ENCODE results near the gene ADAR. TPM values are rescaled to one million over a fixed set of nuclear protein-coding genes. Genes with fewer than 3 reads are reported as not detected.
A peak's percentile ranks its signal among the peaks of the same experiment; 100 is the strongest.

Gene ADAR
- total RNA-seq, 1 experiment from 2014 or later: 221 TPM

DNA sequence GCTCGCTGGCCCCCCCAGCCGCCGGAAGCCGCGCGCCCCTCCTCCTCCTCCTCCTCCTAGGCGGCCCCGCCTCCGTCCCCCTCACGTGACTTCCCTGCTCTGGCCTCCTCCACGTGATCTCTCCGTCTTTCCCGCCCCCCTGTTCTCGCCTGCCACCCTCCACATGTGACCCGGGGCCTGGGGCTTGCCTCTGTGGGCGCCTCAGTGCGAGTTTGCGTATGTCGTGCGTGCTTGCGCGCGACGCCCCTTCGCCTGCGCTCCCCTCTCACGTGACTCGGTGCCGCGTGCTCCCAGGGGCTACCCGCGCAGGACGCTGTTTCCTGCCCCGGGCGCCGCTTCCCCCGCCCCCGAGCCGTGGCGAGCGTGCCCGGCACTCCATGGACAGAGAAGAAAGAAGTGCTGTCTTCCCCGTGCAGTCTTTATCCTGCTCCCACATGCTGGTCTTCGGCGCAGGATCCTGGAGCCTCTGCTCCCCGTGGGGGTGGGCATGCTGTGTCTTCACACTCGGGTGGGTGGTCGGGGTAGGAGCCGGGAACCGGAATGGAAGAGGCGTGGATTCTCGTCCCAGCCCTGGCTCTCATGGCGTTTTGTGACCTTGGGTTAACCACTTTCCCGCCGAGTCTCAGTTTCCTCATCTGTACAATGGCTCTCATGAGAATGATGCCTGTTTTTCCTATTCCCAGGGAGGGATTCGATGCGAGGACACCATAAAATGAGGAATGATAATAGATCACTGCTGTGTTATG is 49.1 kb downstream of the ADAR start (continued):
- TF ChIP-seq ZNF416 (CRISPR knock-in tag; IDR thresholded peaks at IDR 0.05): no peak
- TF ChIP-seq TCF7 (CRISPR knock-in tag; IDR thresholded peaks at IDR 0.05; ENCODE audit: low read depth): peak; percentile 91
- TF ChIP-seq, protein P1, sequence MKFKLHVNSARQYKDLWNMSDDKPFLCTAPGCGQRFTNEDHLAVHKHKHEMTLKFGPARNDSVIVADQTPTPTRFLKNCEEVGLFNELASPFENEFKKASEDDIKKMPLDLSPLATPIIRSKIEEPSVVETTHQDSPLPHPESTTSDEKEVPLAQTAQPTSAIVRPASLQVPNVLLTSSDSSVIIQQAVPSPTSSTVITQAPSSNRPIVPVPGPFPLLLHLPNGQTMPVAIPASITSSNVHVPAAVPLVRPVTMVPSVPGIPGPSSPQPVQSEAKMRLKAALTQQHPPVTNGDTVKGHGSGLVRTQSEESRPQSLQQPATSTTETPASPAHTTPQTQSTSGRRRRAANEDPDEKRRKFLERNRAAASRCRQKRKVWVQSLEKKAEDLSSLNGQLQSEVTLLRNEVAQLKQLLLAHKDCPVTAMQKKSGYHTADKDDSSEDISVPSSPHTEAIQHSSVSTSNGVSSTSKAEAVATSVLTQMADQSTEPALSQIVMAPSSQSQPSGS (CRISPR knock-in tag; IDR thresholded peaks at IDR 0.05; ENCODE audit: borderline replicate concordance, low read depth): peak; percentile 86; the same call in 1 of the 2 replicates
- TF ChIP-seq, protein P2, sequence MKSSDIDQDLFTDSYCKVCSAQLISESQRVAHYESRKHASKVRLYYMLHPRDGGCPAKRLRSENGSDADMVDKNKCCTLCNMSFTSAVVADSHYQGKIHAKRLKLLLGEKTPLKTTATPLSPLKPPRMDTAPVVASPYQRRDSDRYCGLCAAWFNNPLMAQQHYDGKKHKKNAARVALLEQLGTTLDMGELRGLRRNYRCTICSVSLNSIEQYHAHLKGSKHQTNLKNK (CRISPR knock-in tag; IDR thresholded peaks at IDR 0.05): no peak
- peak; percentile 99 for TF ChIP-seq ETV6 (CRISPR knock-in tag; IDR thresholded peaks at IDR 0.05)
- TF ChIP-seq ZNF423 (CRISPR knock-in tag; IDR thresholded peaks at IDR 0.05): peak; percentile 68
- TF ChIP-seq FOXP1 (CRISPR knock-in tag; IDR thresholded peaks at IDR 0.05; ENCODE audit: borderline replicate concordance): peak; percentile 99
- TF ChIP-seq, protein P3, sequence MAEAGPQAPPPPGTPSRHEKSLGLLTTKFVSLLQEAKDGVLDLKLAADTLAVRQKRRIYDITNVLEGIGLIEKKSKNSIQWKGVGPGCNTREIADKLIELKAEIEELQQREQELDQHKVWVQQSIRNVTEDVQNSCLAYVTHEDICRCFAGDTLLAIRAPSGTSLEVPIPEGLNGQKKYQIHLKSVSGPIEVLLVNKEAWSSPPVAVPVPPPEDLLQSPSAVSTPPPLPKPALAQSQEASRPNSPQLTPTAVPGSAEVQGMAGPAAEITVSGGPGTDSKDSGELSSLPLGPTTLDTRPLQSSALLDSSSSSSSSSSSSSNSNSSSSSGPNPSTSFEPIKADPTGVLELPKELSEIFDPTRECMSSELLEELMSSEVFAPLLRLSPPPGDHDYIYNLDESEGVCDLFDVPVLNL (CRISPR knock-in tag; IDR thresholded peaks at IDR 0.05; ENCODE audit: borderline replicate concordance, low read depth): peak; percentile 83
- peak; percentile 99 for TF ChIP-seq NFE2L1 (CRISPR knock-in tag; IDR thresholded peaks at IDR 0.05)
- TF ChIP-seq, protein P4, sequence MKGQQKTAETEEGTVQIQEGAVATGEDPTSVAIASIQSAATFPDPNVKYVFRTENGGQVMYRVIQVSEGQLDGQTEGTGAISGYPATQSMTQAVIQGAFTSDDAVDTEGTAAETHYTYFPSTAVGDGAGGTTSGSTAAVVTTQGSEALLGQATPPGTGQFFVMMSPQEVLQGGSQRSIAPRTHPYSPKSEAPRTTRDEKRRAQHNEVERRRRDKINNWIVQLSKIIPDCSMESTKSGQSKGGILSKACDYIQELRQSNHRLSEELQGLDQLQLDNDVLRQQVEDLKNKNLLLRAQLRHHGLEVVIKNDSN (CRISPR knock-in tag; IDR thresholded peaks at IDR 0.05): peak; percentile 99
- no peak for TF ChIP-seq MXD4 (CRISPR knock-in tag; IDR thresholded peaks at IDR 0.05; ENCODE audit: borderline replicate concordance)
- TF ChIP-seq, protein P5, sequence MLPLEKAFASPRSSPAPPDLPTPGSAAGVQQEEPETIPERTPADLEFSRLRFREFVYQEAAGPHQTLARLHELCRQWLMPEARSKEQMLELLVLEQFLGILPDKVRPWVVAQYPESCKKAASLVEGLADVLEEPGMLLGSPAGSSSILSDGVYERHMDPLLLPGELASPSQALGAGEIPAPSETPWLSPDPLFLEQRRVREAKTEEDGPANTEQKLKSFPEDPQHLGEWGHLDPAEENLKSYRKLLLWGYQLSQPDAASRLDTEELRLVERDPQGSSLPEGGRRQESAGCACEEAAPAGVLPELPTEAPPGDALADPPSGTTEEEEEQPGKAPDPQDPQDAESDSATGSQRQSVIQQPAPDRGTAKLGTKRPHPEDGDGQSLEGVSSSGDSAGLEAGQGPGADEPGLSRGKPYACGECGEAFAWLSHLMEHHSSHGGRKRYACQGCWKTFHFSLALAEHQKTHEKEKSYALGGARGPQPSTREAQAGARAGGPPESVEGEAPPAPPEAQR (CRISPR knock-in tag; IDR thresholded peaks at IDR 0.05): no peak; the same call in 1 of the 2 replicates
- TF ChIP-seq ZBTB21 (CRISPR knock-in tag; IDR thresholded peaks at IDR 0.05; ENCODE audit: borderline replicate concordance): peak; percentile 95
- TF ChIP-seq, protein P6, sequence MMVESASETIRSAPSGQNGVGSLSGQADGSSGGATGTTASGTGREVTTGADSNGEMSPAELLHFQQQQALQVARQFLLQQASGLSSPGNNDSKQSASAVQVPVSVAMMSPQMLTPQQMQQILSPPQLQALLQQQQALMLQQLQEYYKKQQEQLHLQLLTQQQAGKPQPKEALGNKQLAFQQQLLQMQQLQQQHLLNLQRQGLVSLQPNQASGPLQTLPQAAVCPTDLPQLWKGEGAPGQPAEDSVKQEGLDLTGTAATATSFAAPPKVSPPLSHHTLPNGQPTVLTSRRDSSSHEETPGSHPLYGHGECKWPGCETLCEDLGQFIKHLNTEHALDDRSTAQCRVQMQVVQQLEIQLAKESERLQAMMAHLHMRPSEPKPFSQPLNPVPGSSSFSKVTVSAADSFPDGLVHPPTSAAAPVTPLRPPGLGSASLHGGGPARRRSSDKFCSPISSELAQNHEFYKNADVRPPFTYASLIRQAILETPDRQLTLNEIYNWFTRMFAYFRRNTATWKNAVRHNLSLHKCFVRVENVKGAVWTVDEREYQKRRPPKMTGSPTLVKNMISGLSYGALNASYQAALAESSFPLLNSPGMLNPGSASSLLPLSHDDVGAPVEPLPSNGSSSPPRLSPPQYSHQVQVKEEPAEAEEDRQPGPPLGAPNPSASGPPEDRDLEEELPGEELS (CRISPR knock-in tag; IDR thresholded peaks at IDR 0.05): peak; percentile 99
- TF ChIP-seq RORB (CRISPR knock-in tag; IDR thresholded peaks at IDR 0.05): no peak
- TF ChIP-seq ZNF317 (CRISPR knock-in tag; IDR thresholded peaks at IDR 0.05; ENCODE audit: borderline replicate concordance, low read depth): peak; percentile 69; the same call in 1 of the 2 replicates
- TF ChIP-seq CBFB (CRISPR knock-in tag; IDR thresholded peaks at IDR 0.05; ENCODE audit: low read depth): peak; percentile 97; the same call in 1 of the 2 replicates
- TF ChIP-seq, protein P7, sequence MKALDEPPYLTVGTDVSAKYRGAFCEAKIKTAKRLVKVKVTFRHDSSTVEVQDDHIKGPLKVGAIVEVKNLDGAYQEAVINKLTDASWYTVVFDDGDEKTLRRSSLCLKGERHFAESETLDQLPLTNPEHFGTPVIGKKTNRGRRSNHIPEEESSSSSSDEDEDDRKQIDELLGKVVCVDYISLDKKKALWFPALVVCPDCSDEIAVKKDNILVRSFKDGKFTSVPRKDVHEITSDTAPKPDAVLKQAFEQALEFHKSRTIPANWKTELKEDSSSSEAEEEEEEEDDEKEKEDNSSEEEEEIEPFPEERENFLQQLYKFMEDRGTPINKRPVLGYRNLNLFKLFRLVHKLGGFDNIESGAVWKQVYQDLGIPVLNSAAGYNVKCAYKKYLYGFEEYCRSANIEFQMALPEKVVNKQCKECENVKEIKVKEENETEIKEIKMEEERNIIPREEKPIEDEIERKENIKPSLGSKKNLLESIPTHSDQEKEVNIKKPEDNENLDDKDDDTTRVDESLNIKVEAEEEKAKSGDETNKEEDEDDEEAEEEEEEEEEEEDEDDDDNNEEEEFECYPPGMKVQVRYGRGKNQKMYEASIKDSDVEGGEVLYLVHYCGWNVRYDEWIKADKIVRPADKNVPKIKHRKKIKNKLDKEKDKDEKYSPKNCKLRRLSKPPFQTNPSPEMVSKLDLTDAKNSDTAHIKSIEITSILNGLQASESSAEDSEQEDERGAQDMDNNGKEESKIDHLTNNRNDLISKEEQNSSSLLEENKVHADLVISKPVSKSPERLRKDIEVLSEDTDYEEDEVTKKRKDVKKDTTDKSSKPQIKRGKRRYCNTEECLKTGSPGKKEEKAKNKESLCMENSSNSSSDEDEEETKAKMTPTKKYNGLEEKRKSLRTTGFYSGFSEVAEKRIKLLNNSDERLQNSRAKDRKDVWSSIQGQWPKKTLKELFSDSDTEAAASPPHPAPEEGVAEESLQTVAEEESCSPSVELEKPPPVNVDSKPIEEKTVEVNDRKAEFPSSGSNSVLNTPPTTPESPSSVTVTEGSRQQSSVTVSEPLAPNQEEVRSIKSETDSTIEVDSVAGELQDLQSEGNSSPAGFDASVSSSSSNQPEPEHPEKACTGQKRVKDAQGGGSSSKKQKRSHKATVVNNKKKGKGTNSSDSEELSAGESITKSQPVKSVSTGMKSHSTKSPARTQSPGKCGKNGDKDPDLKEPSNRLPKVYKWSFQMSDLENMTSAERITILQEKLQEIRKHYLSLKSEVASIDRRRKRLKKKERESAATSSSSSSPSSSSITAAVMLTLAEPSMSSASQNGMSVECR (CRISPR knock-in tag; IDR thresholded peaks at IDR 0.05; ENCODE audit: borderline replicate concordance): peak; percentile 97; the same call in 1 of the 2 replicates
- TF ChIP-seq, protein P8, sequence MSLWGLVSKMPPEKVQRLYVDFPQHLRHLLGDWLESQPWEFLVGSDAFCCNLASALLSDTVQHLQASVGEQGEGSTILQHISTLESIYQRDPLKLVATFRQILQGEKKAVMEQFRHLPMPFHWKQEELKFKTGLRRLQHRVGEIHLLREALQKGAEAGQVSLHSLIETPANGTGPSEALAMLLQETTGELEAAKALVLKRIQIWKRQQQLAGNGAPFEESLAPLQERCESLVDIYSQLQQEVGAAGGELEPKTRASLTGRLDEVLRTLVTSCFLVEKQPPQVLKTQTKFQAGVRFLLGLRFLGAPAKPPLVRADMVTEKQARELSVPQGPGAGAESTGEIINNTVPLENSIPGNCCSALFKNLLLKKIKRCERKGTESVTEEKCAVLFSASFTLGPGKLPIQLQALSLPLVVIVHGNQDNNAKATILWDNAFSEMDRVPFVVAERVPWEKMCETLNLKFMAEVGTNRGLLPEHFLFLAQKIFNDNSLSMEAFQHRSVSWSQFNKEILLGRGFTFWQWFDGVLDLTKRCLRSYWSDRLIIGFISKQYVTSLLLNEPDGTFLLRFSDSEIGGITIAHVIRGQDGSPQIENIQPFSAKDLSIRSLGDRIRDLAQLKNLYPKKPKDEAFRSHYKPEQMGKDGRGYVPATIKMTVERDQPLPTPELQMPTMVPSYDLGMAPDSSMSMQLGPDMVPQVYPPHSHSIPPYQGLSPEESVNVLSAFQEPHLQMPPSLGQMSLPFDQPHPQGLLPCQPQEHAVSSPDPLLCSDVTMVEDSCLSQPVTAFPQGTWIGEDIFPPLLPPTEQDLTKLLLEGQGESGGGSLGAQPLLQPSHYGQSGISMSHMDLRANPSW (CRISPR knock-in tag; conservative IDR thresholded peaks at IDR 0.05; ENCODE audit: low read depth): 0 out of 2 replicates have a peak, but pooled peaks have one; percentile 71
- peak; percentile 66; the same call in 1 of the 2 replicates for TF ChIP-seq ZNF121 (CRISPR knock-in tag; IDR thresholded peaks at IDR 0.05)
- TF ChIP-seq, protein P9, sequence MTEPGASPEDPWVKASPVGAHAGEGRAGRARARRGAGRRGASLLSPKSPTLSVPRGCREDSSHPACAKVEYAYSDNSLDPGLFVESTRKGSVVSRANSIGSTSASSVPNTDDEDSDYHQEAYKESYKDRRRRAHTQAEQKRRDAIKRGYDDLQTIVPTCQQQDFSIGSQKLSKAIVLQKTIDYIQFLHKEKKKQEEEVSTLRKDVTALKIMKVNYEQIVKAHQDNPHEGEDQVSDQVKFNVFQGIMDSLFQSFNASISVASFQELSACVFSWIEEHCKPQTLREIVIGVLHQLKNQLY (CRISPR knock-in tag; IDR thresholded peaks at IDR 0.05): no peak
- no peak for TF ChIP-seq PRRX2 (CRISPR knock-in tag; IDR thresholded peaks at IDR 0.05)

All from WTC11 (cell line).